AG09309 (cell line): ENCODE results near the gene LARP1.
"Not testable (repeated sequence)": the region's sequence is repeated elsewhere in the genome, so short reads cannot be mapped to it uniquely, and the experiment has no call there.

Source experiments
- DNase-seq: peaks from one replicate; pipeline ENCODE4 v3.0.0-alpha.2; 2010; ENCODE audit warnings: low read depth
- H3K4me3 ChIP-seq: 2 replicates; pipeline ENCODE4 v1.5.1; 2011; ENCODE audit warnings: mild to moderate bottlenecking, low read depth, low read length, moderate library complexity; ENCODE audit not compliant: control insufficient read depth
- TF ChIP-seq, protein P1 (sequence below): IDR thresholded peaks from 2 replicates; pipeline ENCODE4 v1.5.1; 2011; ENCODE audit warnings: mild to moderate bottlenecking, low read depth, low read length, inconsistent platforms; ENCODE audit not compliant: insufficient read depth, control insufficient read depth; ENCODE audit errors: missing control alignments

Gene LARP1

DNA sequence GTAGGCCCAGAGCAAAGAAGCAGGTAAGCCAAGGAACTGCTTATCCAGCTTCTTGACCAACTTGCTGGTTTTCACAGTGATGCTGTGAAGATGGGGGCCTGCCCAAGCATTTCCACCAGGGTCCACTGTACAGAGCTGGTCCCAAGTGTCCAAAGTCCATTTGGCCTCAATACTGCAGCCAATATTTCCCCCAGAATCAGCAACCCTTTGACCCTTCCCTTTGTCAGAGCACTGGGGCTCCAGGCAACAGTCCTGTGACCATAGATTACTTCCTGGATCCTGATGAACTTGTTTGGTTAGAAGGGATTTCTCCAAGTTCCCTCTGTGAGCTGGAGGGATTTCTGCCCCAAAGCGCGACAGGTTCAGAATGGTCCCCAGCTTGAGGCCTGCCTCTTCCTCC lies 68.9 kb downstream of the LARP1 start:
- TF ChIP-seq, protein P1, sequence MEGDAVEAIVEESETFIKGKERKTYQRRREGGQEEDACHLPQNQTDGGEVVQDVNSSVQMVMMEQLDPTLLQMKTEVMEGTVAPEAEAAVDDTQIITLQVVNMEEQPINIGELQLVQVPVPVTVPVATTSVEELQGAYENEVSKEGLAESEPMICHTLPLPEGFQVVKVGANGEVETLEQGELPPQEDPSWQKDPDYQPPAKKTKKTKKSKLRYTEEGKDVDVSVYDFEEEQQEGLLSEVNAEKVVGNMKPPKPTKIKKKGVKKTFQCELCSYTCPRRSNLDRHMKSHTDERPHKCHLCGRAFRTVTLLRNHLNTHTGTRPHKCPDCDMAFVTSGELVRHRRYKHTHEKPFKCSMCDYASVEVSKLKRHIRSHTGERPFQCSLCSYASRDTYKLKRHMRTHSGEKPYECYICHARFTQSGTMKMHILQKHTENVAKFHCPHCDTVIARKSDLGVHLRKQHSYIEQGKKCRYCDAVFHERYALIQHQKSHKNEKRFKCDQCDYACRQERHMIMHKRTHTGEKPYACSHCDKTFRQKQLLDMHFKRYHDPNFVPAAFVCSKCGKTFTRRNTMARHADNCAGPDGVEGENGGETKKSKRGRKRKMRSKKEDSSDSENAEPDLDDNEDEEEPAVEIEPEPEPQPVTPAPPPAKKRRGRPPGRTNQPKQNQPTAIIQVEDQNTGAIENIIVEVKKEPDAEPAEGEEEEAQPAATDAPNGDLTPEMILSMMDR = no peak
- H3K4me3 ChIP-seq = no peak overlapping the region
- no peak for DNase-seq

- no peak for DNase-seq
- TF ChIP-seq, protein P1 = no peak
Observed at GRCh38 chr5:154829181-154829588, 74.0 kb downstream of the LARP1 start.

GRCh38 chr5:154829589-154830218 lies 74.5 kb downstream of the LARP1 start:
- TF ChIP-seq, protein P1 = no peak
- DNase-seq = no peak
- no peak overlapping the region for H3K4me3 ChIP-seq

More at GRCh38 chr5:154829181-154829588, 74.0 kb downstream of the LARP1 start:
- H3K4me3 ChIP-seq = no peak overlapping the region

DNA sequence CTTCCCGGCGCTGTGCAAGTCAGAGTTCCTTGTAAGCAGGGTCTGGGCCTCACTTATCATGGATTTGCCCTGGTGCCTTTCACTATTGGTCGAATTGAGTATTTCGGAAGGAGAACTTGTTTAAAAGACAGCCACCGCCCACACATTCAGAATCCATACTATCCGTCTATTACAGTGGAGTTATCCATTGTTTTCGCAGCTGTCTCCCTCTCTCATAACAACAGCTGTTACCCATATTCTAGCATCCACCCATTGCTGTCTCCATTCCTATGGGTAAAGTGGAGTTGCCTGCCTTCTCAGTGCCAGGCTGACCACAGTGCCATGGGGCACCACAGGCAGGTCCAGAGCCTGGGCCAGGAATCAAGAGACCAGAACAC lies 75.0 kb downstream of the LARP1 start:
- DNase-seq = no peak
- no peak overlapping the region for H3K4me3 ChIP-seq
- TF ChIP-seq, protein P1 = no peak

DNA sequence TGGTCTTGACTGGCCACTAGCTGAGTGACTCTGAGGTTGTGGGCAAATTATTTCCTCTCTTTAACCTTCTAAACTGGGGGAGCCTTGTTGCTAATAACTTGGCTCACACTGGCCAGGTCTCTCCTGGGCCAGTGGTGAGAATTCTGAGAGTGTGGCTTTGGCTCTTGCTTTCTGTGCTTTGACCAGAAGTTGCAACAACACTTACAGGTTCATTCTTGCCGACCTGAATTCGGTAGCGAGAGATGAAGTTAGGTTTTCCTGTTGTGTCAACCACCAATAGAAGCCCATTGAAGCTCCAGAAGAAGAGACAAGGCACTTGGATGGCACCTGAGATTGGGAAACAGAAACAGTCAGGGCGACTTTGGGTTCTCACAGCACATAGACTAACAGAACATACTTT lies 75.4 kb downstream of the LARP1 start:
- H3K4me3 ChIP-seq = no peak overlapping the region
- TF ChIP-seq, protein P1 = no peak
- no peak for DNase-seq

- DNase-seq = no peak
- TF ChIP-seq, protein P1 = no peak
- H3K4me3 ChIP-seq = no peak overlapping the region
Observed at GRCh38 chr5:154831451-154831850, 76.3 kb downstream of the LARP1 start.

GRCh38 chr5:154832804-154833203 lies 77.6 kb downstream of the LARP1 start:
- not testable (repeated sequence) for DNase-seq, H3K4me3 ChIP-seq
